ENCODE measurements around the gene TTC17. TPM values are rescaled to one million over a fixed set of nuclear protein-coding genes. Genes with fewer than 3 reads are reported as not detected.

TTC17 gene
- total and polyA plus RNA-seq, 9 of the 15 experiments (the other 6 are each of a cell fraction or from before 2014, with no cell fraction given): 19.7 to 99.1 (median 53.3) TPM

- peak; percentile 48 for TF ChIP-seq FOSL1 (tag; conservative IDR thresholded peaks at IDR 0.05)
- peak; percentile 61 for TF ChIP-seq CBFA2T2 (conservative IDR thresholded peaks at IDR 0.05)
- TF ChIP-seq ELK3 (CRISPR knock-in tag; IDR thresholded peaks at IDR 0.05): no peak
- no peak for TF ChIP-seq PCBP1 (IDR thresholded peaks at IDR 0.05; ENCODE audit: low read depth, low read length, poor library complexity, severe bottlenecking)
- TF ChIP-seq FOXA1 (IDR thresholded peaks at IDR 0.05; ENCODE audit: borderline replicate concordance): no peak
- no peak for TF ChIP-seq TCF7L2 (IDR thresholded peaks at IDR 0.05; ENCODE audit: low read depth, low read length)
- no peak for TF ChIP-seq IRF9 (tag; IDR thresholded peaks at IDR 0.05)
- peak; percentile 62; the same call in 1 of the 2 replicates for TF ChIP-seq DPF2 (IDR thresholded peaks at IDR 0.05)
- TF ChIP-seq MTA1 (IDR thresholded peaks at IDR 0.05; ENCODE audit: borderline replicate concordance): no peak
- TF ChIP-seq HDAC3 (IDR thresholded peaks at IDR 0.05; ENCODE audit: borderline replicate concordance, partially characterized antibody): peak; percentile 52
- no peak for TF ChIP-seq LARP7 (IDR thresholded peaks at IDR 0.05)
- TF ChIP-seq, protein P1, sequence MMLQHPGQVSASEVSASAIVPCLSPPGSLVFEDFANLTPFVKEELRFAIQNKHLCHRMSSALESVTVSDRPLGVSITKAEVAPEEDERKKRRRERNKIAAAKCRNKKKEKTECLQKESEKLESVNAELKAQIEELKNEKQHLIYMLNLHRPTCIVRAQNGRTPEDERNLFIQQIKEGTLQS (IDR thresholded peaks at IDR 0.05): peak; percentile 60; the same call in 1 of the 2 replicates
- TF ChIP-seq, protein P1 (CRISPR knock-in tag; conservative IDR thresholded peaks at IDR 0.05): no peak
- TF ChIP-seq, protein P2, sequence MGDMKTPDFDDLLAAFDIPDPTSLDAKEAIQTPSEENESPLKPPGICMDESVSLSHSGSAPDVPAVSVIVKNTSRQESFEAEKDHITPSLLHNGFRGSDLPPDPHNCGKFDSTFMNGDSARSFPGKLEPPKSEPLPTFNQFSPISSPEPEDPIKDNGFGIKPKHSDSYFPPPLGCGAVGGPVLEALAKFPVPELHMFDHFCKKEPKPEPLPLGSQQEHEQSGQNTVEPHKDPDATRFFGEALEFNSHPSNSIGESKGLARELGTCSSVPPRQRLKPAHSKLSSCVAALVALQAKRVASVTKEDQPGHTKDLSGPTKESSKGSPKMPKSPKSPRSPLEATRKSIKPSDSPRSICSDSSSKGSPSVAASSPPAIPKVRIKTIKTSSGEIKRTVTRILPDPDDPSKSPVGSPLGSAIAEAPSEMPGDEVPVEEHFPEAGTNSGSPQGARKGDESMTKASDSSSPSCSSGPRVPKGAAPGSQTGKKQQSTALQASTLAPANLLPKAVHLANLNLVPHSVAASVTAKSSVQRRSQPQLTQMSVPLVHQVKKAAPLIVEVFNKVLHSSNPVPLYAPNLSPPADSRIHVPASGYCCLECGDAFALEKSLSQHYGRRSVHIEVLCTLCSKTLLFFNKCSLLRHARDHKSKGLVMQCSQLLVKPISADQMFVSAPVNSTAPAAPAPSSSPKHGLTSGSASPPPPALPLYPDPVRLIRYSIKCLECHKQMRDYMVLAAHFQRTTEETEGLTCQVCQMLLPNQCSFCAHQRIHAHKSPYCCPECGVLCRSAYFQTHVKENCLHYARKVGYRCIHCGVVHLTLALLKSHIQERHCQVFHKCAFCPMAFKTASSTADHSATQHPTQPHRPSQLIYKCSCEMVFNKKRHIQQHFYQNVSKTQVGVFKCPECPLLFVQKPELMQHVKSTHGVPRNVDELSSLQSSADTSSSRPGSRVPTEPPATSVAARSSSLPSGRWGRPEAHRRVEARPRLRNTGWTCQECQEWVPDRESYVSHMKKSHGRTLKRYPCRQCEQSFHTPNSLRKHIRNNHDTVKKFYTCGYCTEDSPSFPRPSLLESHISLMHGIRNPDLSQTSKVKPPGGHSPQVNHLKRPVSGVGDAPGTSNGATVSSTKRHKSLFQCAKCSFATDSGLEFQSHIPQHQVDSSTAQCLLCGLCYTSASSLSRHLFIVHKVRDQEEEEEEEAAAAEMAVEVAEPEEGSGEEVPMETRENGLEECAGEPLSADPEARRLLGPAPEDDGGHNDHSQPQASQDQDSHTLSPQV (IDR thresholded peaks at IDR 0.05): 0 out of 2 replicates have a peak, but pooled peaks have one; percentile 33
- TF ChIP-seq NFIC (IDR thresholded peaks at IDR 0.05): peak; percentile 98
- no peak for TF ChIP-seq ZFP36 (IDR thresholded peaks at IDR 0.05; ENCODE audit: low read depth, low read length, partially characterized antibody)
- TF ChIP-seq CCNT2 (IDR thresholded peaks at IDR 0.05; ENCODE audit: borderline replicate concordance, extremely low read depth, insufficient read length, low read depth, low read length): peak; percentile 53
- peak; percentile 54; the same call in 1 of the 2 replicates for TF ChIP-seq FOXJ2 (tag; IDR thresholded peaks at IDR 0.05)
- no peak for TF ChIP-seq RHOXF2B (CRISPR knock-in tag; conservative IDR thresholded peaks at IDR 0.05)
- no peak for TF ChIP-seq ZNF134 (CRISPR knock-in tag; conservative IDR thresholded peaks at IDR 0.05)
- no peak for TF ChIP-seq NR2C1 (IDR thresholded peaks at IDR 0.05)
- peak; percentile 69 for TF ChIP-seq NR2C1 (tag; IDR thresholded peaks at IDR 0.05)
These were observed 35.1 kb downstream of the TTC17 start (continued) for GRCh38 chr11:43393765-43394355.

All from K562 (cell line).